ENCODE data around the gene DYNC2I2. TPM values are rescaled to one million over a fixed set of nuclear protein-coding genes. Genes with fewer than 3 reads are reported as not detected.
"Not testable (repeated sequence)": the region's sequence is repeated elsewhere in the genome, so short reads cannot be mapped to it uniquely, and the experiment has no call there.

DYNC2I2 gene
- total RNA-seq = 36.8 and 38.3 TPM in 2 replicates

- intact Hi-C loops (cut with micrococcal nuclease) = loop anchor here (1.0 to 5.0 kb wide), 9 partner anchors 28 to 334 kb away; partner anchors contain the start of genes COQ4, DOLK, GLE1 and KYAT1
These were observed at the start of gene DYNC2I2 for GRCh38 chr9:128656416-128657343. DYNC2I2 (minus strand) TSS chr9:128656847; CDS start chr9:128656726, 121 bp downstream.

- intact Hi-C loops (cut with micrococcal nuclease) = no loop called here
These were observed 49.4 kb upstream of the DYNC2I2 start for GRCh38 chr9:128706045-128706444.

GRCh38 chr9:128705051-128705965, 48.7 kb upstream of the DYNC2I2 start:
- intact Hi-C loops (cut with micrococcal nuclease) = no loop called here

GRCh38 chr9:128704356-128704670, 47.7 kb upstream of the DYNC2I2 start:
- intact Hi-C loops (cut with micrococcal nuclease) = no loop called here

- intact Hi-C loops (cut with micrococcal nuclease) = loop anchor here (2.0 kb wide), 1 partner anchor 21 kb away; the partner anchor contains the start of gene ZDHHC12
These were observed 47.1 kb upstream of the DYNC2I2 start for GRCh38 chr9:128703616-128704355.

GRCh38 chr9:128702949-128703615, 46.4 kb upstream of the DYNC2I2 start:
- intact Hi-C loops (cut with micrococcal nuclease) = loop anchor here (1.0 to 2.0 kb wide), 4 partner anchors 13 to 178 kb away; partner anchors contain the start of genes ENDOG, KYAT1 and ZDHHC12

- intact Hi-C loops (cut with micrococcal nuclease) = loop anchor here (1.0 to 2.0 kb wide), 4 partner anchors 12 to 179 kb away; partner anchors contain the start of genes ENDOG, KYAT1 and ZDHHC12
These were observed 45.9 kb upstream of the DYNC2I2 start, which contains the start of gene PKN3 for GRCh38 chr9:128702445-128702948. PKN3 (plus strand) TSS chr9:128702503; CDS start chr9:128702916, 413 bp downstream.

- intact Hi-C loops (cut with micrococcal nuclease) = loop anchor here (2.0 kb wide), 1 partner anchor 47 kb away; no protein-coding TSS in a partner anchor
These were observed 44.7 kb upstream of the DYNC2I2 start for GRCh38 chr9:128701227-128701854.

GRCh38 chr9:128699096-128699795, 42.6 kb upstream of the DYNC2I2 start:
- intact Hi-C loops (cut with micrococcal nuclease) = not testable (repeated sequence)

- intact Hi-C loops (cut with micrococcal nuclease) = no loop called here
These were observed 40.5 kb upstream of the DYNC2I2 start for GRCh38 chr9:128696923-128697707.

GRCh38 chr9:128694344-128694743, 37.7 kb upstream of the DYNC2I2 start:
- intact Hi-C loops (cut with micrococcal nuclease) = no loop called here

GRCh38 chr9:128693738-128694137, 37.1 kb upstream of the DYNC2I2 start:
- intact Hi-C loops (cut with micrococcal nuclease) = not testable (repeated sequence)

- intact Hi-C loops (cut with micrococcal nuclease) = loop anchor here (1.0 kb wide), 2 partner anchors 12 to 139 kb away; partner anchors contain the start of genes PKN3 and SPOUT1
These were observed 34.0 kb upstream of the DYNC2I2 start for GRCh38 chr9:128690684-128691034.

- intact Hi-C loops (cut with micrococcal nuclease) = loop anchor here (1.0 to 5.0 kb wide), 10 partner anchors 12 to 413 kb away; partner anchors contain the start of genes DOLK, ENDOG, GOLGA2 and MIGA2
These were observed 33.4 kb upstream of the DYNC2I2 start for GRCh38 chr9:128689820-128690683.

GRCh38 chr9:128689293-128689774, 32.7 kb upstream of the DYNC2I2 start:
- intact Hi-C loops (cut with micrococcal nuclease) = loop anchor here (1.0 to 5.0 kb wide), 8 partner anchors 82 to 412 kb away; partner anchors contain the start of genes DOLK, ENDOG, GOLGA2 and MIGA2

- intact Hi-C loops (cut with micrococcal nuclease) = loop anchor here (1.0 to 5.0 kb wide), 8 partner anchors 83 to 411 kb away; partner anchors contain the start of genes DOLK, ENDOG, GOLGA2 and MIGA2
These were observed 32.0 kb upstream of the DYNC2I2 start, which contains the start of gene SET for GRCh38 chr9:128688501-128689292. SET (plus strand) TSS chr9:128689222; CDS start chr9:128689583, 361 bp downstream.
